Endometrial microvascular endothelial cells (primary cell): ENCODE results near the gene SEC14L1. TPM values are rescaled to one million over a fixed set of nuclear protein-coding genes. Genes with fewer than 3 reads are reported as not detected.
"Not testable (repeated sequence)": the region's sequence is repeated elsewhere in the genome, so short reads cannot be mapped to it uniquely, and the experiment has no call there.

Source experiments
- in situ Hi-C: cut with HindIII; loops from 2 replicates; pipeline ENCODE4 v1.10.0; 2017; ENCODE audit warnings: low sequenced_read_pairs, low pct_unique_long_range_greater_than_20kb; ENCODE audit errors: inconsistent ontology term
- total RNA-seq: library from RNA; depleted of rRNA; stranded (reverse); fragments of >200 nt; gene quantifications from one replicate; pipeline ENCODE4 v1.2.3, GENCODE V29; 2015; ENCODE audit errors: inconsistent ontology term

SEC14L1 gene
- total RNA-seq, 1 donor from 2014 or later, result 314 TPM

DNA sequence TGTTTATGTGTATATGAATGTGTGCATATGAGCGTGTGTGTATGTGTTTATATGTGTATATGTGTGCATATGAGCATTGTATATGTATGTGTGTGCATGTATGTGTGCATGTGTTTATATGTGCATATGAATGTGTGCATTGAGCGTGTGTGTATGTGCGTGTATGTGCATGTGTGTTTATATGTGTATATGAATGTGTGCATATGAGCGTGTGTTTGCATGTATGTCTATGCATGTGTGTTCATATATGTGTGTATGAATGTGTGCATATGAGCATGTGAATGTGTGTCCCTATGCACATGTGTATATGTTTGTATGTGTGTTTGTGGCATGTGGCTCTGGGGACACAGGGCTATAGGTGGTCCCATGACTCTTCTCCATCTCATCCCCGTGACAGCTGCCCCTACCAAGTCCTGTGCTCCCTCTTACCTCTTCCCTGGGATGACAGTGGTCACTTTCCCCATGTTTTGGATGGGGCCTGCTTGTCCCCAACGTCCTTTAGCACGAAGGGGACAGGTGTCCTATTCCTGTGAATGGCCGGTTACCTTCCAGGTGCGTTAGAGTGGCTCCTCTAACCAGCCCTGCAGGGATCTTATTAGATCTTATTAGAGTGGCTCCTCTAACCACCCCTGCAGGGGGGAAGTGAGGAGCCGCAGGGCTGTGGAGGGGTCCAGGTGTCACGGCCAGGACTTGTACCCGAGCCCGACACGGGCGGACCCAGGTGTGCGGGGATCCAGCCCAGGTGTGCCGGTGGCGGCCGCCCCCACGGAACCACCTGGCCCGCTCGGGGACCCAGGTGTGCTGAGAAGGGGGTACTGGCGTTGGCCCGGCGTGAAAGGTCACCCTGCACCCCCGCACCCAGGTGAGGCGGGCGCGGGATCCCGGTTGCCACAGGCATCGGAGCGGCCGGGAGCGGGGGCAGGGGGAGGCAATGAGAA lies 105.6 kb downstream of the SEC14L1 start:
- in situ Hi-C loops, result no loop called here

DNA sequence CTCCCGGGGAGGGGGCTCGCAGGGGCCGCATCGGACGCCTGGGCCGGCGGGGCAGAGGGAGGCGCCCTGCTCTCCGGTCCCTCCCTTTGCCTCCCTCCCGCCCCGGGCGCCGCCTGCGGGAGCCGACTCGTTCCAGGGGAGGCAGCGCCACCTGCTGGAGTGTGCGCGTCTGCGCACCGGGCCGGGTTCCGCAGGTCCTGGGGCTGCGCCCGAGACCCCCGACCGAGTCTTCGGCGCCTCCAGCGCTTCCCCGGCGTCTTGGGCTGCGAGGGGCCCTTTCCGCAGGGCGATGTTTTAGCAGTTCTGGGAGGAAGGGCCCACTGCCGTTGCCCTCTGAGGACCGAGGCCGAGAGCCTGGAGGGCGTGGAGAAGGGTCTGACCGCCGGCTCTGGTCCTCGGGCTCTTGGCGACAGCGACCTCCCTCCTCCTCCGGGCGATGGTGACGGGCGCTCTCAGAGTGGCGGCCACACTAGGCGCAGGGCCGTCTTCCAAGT lies 106.3 kb downstream of the SEC14L1 start:
- in situ Hi-C loops, result no loop called here

DNA sequence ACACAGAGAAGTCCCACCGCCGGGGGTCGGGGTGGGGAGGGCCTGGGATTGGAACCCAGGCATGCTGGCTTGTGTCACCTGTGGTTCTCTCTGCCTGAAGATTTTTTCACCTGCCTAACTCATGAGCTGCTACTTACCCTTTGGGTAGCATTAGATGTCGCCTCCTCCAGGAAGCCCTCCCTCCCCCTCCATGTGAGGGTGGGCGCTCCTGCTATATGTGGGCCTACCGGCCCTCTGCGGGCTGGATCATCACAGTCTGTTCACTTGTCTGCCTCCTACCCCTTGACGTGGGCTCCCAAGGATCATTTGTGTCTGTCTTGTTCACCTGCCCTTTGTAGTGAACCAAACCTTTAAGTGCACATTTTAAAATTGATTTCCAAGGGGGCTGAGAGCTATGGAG lies 106.8 kb downstream of the SEC14L1 start:
- in situ Hi-C loops, result no loop called here

DNA sequence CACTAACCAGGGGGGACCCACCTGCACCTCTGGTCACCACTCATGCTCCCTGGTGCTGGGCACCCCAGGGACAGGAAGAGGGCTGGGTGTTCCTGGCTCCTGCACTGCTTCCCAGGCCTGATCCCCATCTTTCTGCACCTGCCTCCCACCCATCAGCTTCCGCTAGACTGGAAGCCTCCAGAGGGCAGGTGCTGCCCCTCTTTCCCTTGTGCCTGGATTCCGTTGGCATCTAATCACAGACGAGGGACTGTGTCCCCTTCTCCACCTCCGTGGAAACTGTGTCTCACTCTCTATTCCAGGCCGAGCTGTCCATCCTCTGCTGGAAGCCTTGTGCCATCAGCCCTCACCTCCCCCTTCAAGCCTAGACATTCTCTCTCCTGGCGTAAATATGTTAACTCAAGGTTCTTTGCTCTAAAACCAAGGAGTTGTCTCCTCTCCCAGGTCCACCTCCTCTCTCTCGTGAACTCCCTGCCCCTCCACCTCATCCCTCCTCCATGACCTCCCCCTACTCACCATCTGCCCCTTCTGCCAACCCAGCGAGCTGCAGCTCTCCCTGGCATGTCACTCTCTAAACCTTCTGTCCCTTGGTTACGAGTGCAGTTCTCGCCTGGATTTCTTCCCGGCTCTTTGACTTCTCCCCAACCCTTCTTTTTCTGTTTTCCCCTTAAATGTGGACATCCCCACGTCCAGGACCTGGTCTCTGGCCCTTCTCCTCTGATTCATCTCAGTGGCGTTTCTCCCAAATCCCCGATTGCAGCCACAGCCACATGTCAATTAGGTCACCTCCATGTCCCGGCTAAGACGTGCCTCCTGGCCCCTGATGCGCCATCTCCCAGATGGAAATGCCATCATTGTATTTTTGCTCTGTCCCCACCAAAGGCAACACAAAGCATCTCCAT lies 107.7 kb downstream of the SEC14L1 start:
- in situ Hi-C loops, result no loop called here

DNA sequence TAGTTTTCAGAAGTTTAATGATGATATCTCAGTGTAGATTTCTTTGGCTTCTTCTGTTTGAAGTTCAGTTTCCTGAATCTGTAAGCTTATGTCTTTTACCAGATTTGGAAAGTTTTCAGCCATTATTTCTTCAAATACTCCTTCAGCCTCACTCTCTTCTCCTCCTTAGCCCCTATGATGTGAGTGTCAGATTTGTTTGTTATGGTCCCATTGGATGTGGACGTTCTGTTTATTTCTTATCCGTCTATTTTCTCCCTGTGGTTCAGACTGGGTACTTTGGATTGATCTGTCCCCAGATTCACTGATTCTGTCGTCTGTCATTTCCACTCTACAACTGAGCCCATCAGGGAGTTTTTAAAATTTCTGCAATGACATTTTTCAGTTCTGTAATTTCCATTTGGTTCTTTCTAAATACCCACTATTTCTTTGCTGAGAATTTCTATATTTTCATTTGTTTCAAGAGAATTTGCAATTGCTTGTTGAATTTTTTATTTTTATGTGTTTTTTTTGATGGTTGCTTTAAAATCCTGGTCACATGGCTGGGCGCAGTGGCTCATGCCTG lies 110.9 kb downstream of the SEC14L1 start:
- in situ Hi-C loops, result no loop called here

DNA sequence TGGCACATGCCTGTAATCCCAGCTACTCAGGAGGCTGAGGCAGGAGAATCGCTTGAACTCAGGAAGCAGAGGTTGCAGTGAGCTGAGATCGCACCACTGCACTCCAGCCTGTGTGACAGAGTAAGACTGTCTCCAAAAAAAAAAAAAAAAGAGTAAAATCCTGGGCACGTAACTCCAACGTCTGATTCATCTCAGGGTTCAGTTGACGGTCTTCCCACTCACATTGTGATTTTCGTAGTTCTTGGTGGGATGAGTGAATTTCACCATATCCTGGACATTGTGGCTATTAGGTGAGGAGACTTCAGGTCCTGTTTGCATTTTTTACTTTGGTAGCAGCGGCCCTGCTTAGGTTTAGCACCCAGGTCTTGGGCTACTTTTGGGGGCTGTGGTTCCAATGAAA lies 111.5 kb downstream of the SEC14L1 start:
- in situ Hi-C loops, result not testable (repeated sequence)

DNA sequence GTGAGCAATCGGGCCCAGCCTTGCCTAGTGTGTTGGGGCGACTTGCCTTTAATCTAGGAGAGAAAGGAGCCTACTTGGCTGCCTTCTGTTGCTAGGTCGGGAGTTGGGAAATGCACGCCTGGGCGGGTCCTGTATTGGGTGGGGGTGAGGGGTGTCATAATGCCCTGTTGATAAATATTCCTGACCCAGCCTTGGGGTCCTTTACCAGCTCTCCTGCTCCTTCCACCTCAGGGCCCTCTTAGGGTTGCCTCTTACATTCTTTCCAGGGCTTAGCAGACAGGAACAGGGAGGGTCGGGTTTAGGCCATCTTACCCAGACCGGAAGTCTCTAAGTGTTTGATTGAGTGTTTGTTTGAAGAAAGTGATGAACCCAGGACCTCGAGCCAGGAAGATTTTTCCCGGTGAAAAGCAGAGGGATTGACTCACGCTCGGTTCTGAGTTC lies 112.9 kb downstream of the SEC14L1 start:
- in situ Hi-C loops, result no loop called here

DNA sequence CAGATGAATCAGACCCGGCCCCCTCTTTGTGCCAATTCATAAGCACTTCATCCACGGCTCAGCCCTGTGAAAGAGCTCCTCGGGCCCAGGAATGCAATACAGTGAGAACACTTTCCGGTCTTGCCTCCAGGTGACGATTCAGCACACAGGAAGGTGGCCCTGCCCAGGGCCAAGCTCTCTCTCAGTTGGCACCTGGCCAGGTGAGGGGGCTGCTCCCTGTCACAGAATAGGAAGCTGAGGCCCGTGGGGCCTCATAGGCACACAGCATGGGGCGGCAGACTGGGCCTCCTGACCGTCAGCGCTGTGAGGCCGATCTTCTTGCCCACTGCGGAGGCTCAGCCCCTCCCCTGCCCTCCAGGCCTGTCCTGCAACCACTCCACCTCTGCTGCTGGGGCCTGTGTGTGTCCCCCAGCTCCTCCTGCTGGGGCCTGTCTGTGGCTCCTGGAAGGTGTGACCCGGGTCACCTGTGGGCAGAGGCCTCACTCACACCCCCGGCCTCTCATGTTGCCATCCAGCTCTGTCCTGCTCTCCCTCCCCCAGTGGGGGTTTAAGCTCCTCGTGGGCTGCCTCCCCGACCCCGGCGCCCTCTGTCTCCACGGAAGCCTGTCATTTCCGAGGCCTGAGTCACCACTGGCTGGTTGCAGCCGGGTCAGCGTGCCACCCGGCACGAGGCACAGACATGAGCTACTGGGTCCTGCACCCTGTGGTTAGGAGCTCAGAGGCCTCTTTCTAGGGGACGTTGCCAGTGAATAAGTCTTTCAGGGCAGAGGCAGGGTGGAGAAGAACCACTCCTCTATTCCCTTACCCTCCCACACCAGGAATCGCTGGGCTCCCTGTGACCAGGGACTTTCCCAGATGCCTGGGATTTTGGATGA lies 114.4 kb downstream of the SEC14L1 start:
- in situ Hi-C loops, result no loop called here

DNA sequence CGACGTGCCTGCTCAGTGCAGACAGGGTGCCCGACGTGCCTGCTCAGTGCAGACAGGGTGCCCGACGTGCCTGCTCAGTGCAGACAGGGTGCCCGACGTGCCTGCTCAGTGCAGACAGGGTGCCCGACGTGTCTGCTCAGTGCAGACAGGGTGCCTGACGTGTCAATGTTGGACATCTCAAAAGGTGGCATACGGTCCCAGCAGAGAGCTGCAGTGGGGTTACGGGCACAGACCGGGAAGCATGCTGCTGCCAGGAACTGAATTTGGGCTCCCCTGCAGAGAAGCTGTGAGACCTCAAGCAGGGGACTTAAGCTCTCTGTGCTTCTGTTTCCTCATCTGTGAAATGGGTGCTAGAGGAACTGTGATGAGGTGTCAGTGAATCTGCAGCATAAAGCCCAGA lies 115.2 kb downstream of the SEC14L1 start:
- in situ Hi-C loops, result not testable (repeated sequence)

DNA sequence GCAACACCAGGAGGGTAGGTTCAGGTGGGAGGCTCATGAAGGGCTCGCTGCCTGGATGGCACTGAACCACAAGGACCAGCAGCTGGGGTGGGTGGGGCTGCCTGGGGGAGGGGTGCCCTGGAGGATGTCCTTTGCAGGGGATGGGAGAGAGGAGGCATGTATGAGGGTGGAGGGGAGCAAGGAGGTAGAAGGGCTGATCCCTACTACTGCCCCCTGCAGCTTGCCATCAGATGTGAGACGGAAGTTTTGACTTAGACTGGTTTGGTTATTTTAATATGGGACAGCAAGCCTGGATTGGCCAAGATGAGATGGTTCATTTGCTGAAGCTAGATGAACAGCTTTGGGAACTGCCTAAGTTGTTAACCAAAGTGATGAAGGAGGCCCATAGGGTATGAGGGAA lies 115.9 kb downstream of the SEC14L1 start:
- in situ Hi-C loops, result no loop called here

DNA sequence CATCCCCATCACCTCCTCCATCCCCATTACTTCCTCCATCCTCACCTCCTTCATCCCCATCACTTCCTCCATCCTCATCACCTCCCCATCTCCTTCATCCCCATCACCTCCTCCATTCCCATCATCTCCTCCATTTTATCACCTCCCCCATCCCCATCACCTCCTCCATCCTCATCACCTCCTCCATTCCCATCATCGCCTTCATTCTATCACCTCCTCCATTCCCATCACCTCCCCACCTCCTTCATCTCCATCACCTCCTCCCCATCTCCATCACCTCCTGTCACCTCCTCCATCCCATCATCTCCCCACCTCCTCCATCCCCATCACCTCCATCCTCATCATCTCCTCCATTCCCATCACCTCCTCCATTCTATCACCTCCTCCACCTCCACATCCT lies 116.4 kb downstream of the SEC14L1 start:
- in situ Hi-C loops, result no loop called here

DNA sequence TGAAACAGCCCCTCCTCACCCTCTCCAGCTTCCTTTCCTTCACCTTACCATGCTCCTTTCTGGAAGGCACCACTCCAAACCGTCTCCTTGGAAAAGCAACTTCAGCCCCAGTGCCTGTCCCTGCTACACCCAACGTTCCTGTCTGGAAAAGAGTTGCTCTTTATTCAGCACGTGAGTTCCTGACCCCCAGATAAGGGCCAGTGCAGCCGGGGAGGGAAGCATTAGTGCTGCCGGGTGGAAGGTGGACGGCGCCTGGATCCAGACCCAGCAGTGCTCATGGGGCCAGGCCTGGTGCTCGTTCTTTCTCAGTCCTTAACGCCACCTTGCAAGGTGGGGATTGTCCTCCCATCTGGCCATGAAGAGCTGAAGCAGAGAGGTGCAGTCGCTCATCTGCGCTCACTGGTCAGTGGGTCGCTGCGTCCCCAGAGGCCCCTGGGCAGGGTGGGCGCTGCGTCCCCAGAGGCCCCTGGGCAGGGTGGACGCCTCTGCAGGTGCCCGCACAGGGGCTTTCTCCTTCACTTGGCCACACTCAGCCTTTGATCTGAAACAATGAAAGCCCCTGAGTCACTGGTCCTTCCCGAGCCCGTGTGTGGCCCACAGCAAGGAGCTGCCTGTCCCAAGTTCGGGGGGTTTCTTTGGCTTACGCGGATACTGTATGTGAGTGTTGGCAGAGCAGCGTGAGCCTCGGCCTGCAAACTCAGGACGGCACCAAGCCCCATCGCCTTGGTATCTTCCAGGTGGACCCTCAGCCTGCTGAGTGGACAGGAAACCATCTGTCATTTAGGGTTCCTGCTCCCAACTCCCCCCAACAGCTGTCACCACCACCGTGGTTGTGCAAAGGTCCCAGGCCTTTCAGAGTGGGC lies 117.1 kb downstream of the SEC14L1 start:
- in situ Hi-C loops, result no loop called here

DNA sequence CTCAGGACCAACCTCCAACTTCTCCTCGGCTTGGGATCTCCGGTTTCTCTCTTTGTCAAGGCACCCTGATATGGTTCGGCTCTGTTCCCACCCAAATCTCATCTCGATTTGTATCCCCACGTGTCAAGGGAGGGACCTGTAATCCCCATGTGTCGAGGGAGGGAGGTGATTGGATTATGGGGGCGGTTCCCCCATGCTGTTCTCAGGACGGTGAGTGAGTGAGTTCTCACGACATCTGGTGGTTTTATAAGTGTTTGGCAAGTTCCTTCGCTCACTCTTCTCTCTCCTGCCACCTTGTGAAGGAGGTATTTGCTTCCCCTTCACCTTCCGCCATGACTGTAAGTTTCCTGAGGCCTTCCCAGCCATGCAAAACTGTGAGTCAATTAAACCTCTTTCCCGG lies 117.9 kb downstream of the SEC14L1 start:
- in situ Hi-C loops, result no loop called here

DNA sequence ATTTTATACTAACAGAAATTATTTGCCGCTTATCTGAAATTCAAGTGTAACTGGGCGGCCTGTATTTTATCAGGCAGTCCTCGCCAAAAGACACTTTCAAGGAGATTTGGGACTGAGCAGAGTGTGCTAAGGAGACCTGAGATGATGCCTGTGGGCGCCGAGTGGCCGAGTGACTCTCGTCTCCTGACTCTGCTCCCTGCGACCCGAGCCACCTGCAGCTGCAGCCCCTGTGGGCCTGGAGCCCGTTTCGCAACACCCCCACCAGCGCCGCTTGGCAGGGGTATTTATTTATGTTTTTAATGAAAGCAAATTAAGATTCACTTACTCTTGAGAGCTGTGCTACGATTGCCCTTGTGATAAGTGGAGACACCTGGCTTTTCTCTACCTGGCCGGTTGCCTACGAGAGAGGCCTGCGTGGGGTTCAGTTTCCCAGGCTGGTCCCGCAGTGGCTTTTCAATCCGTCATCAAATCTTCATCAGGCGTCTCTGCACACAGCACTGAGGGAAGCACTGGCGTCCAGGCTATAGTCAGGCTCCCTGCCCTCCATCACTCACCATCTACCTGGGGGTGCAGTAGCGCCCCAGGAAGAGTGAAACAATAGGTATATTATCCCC lies 124.0 kb downstream of the SEC14L1 start:
- in situ Hi-C loops, result no loop called here

DNA sequence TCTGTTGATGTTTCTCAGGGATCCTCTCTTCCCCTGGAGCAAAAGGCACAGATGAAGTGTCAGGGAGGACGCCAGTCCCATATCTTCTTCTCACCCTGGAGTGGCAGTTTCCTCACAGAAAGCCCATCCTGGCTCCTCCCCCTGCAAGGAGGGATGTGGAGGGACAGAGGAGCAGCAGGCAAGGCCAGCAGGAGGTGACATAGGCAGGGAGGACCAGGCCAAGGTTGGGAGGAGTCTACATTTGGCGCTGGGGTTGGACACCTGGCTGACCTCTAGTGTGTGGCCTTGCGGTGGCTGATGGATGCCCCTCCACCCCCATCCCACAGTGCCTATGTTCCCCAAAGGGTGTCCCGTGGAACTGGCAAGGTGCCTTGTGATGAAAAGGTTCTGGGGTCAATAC lies 125.4 kb downstream of the SEC14L1 start:
- in situ Hi-C loops, result no loop called here
